Measurements from ENCODE around the gene KCTD16.

GRCh38 chr5:144433893-144434292, 263.2 kb downstream of the KCTD16 start:
- no peak for TF ChIP-seq EZH2phosphoT487 (IDR thresholded peaks at IDR 0.05; ENCODE audit: low read depth, severe bottlenecking, unreplicated experiment)
- TF ChIP-seq CTCF (IDR thresholded peaks at IDR 0.05; ENCODE audit: poor library complexity) = no peak
